GM23338 (cell line): ENCODE measurements around the gene IMPDH1. TPM values are rescaled to one million over a fixed set of nuclear protein-coding genes. Genes with fewer than 3 reads are reported as not detected.

Experiments used
- ATAC-seq: fragments of 200-7000 bp; cut with Tn5 transposase; 3 replicates; pipeline ENCODE4 v1.9.1; 2020
- DNase-seq: peaks from one replicate; pipeline ENCODE4 v3.0.0-alpha.2; 2015; ENCODE audit warnings: low spot score
- H2AFZ ChIP-seq: fragments of 200-600 bp; sonication (generic); 2 replicates; pipeline ENCODE4 v1.8.0; 2016; ENCODE audit warnings: antibody characterized with exemption, mild to moderate bottlenecking, moderate library complexity
- H3F3A ChIP-seq: fragments of 200-600 bp; sonication (generic); replicated peaks from 2 replicates; pipeline ENCODE4 v1.8.0; 2017; ENCODE audit warnings: antibody characterized with exemption, mixed run types, low read depth
- H3K27ac ChIP-seq: fragments of 200-600 bp; sonication (generic); 2 replicates; pipeline ENCODE4 v1.6.1; 2016; ENCODE audit warnings: low read depth
- H3K27me3 ChIP-seq: fragments of 200-600 bp; sonication (generic); 2 replicates; pipeline ENCODE4 v1.8.0; 2016; ENCODE audit warnings: mild to moderate bottlenecking, mixed run types, moderate library complexity; ENCODE audit not compliant: insufficient read depth
- H3K36me3 ChIP-seq: fragments of 200-600 bp; sonication (generic); 2 replicates; pipeline ENCODE4 v1.8.0; 2016; ENCODE audit warnings: mild to moderate bottlenecking; ENCODE audit not compliant: insufficient read depth
- H3K4me1 ChIP-seq: fragments of 200-600 bp; sonication (generic); 2 replicates; pipeline ENCODE4 v1.8.0; 2016; ENCODE audit warnings: mild to moderate bottlenecking, moderate library complexity; ENCODE audit not compliant: insufficient read depth
- H3K4me2 ChIP-seq: fragments of 200-600 bp; sonication (generic); 2 replicates; pipeline ENCODE4 v1.7.1; 2017; ENCODE audit warnings: mixed run types
- H3K4me3 ChIP-seq: fragments of 200-600 bp; sonication (generic); 2 replicates; pipeline ENCODE4 v1.6.1; 2016; ENCODE audit warnings: mixed run types
- H3K79me2 ChIP-seq: fragments of 200-600 bp; sonication (generic); replicated peaks from 2 replicates; pipeline ENCODE4 v1.8.0; 2017; ENCODE audit warnings: mild to moderate bottlenecking; ENCODE audit not compliant: insufficient read depth
- H3K9me2 ChIP-seq: fragments of 200-600 bp; sonication (generic); 2 replicates; pipeline ENCODE4 v1.8.0; 2017; ENCODE audit not compliant: insufficient read depth
- H4K20me1 ChIP-seq: fragments of 200-600 bp; sonication (generic); replicated peaks from 2 replicates; pipeline ENCODE4 v1.8.0; 2017; ENCODE audit warnings: mild to moderate bottlenecking; ENCODE audit not compliant: insufficient read depth
- H3K27ac Mint-ChIP-seq: 2 replicates; pipeline ENCODE4 v1.8.0; 2020; ENCODE audit warnings: inconsistent platforms, mild to moderate bottlenecking, moderate library complexity, mixed read lengths
- H3K27me3 Mint-ChIP-seq: 3 replicates; pipeline ENCODE4 v1.8.0; 2022; ENCODE audit warnings: low read depth, mild to moderate bottlenecking, moderate library complexity, mixed read lengths, inconsistent platforms; ENCODE audit not compliant: insufficient read depth, poor library complexity
- H3K36me3 Mint-ChIP-seq: 3 replicates; pipeline ENCODE4 v1.8.0; 2021; ENCODE audit warnings: low read depth, mild to moderate bottlenecking, inconsistent platforms, moderate library complexity, mixed read lengths
- H3K4me1 Mint-ChIP-seq: 3 replicates; pipeline ENCODE4 v1.8.0; 2020; ENCODE audit warnings: mild to moderate bottlenecking, inconsistent platforms, mixed read lengths
- H3K4me3 Mint-ChIP-seq: 3 replicates; pipeline ENCODE4 v1.8.0; 2021; ENCODE audit warnings: moderate library complexity, mild to moderate bottlenecking, inconsistent platforms, mixed read lengths
- H3K9me3 Mint-ChIP-seq: 3 replicates; pipeline ENCODE4 v1.8.0; 2020; ENCODE audit warnings: moderate library complexity, mild to moderate bottlenecking, inconsistent platforms, mixed read lengths
- CREB1 ChIP-seq: fragments of 250-450 bp; sonication (Bioruptor Pico); IDR thresholded peaks from 2 replicates; pipeline ENCODE4 v1.5.0; 2020; ENCODE audit warnings: low read depth, mild to moderate bottlenecking, moderate library complexity
- POLR2AphosphoS5 ChIP-seq: IDR thresholded peaks from 2 replicates; pipeline ENCODE4 v1.6.1; 2016; ENCODE audit warnings: antibody characterized with exemption, low read depth
- ZNF114 ChIP-seq: fragments of 250-450 bp; sonication (Bioruptor Pico); IDR thresholded peaks from 2 replicates; pipeline ENCODE4 v1.5.0; 2020; ENCODE audit warnings: mild to moderate bottlenecking, moderate library complexity
- polyA plus RNA-seq: library from polyadenylated mRNA; unstranded; fragments of >200 nt; fragmentation: Nextera tagmentation; extraction: Ambion mirVana; gene quantifications from 2 replicates; pipeline ENCODE4 v1.2.1, GENCODE V29; 2016
- small RNA-seq: library from RNA; depleted of rRNA; stranded (forward); fragments of <200 nt; gene quantifications from one replicate; pipeline ENCODE3, GENCODE V24; 2014; ENCODE audit warnings: low replicate concordance
- total RNA-seq: library from RNA; depleted of rRNA; stranded (reverse); fragments of >200 nt; shearing (Covaris generic); gene quantifications from 2 replicates; pipeline ENCODE4 v1.2.3, GENCODE V29; 2014; rRNA removed
- TF ChIP-seq, protein P1 (sequence below): IDR thresholded peaks from 2 replicates; pipeline ENCODE4 v1.6.1; 2016; ENCODE audit warnings: antibody characterized with exemption

Gene IMPDH1
- total and polyA plus RNA-seq, 2 experiments from 2014 or later, result 16.4 to 48.3 TPM

DNA sequence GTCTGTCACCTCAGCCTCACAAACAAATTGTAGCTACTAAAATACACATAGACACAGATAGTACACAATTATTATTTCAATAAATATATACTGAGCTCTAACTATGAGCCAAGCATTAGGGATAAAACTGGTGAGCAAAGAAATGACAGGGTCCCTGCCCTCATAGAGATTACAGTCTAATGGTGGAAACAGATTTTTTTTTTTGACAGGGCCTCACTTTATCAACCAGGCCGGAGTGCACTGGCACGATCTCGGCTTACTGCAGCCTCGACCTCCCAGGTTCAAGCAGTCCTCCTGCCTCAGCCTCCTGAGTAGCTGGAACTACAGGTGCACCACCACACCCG is 65.4 kb downstream of the IMPDH1 start (continued):
- no peak for TF ChIP-seq ZNF114

DNA sequence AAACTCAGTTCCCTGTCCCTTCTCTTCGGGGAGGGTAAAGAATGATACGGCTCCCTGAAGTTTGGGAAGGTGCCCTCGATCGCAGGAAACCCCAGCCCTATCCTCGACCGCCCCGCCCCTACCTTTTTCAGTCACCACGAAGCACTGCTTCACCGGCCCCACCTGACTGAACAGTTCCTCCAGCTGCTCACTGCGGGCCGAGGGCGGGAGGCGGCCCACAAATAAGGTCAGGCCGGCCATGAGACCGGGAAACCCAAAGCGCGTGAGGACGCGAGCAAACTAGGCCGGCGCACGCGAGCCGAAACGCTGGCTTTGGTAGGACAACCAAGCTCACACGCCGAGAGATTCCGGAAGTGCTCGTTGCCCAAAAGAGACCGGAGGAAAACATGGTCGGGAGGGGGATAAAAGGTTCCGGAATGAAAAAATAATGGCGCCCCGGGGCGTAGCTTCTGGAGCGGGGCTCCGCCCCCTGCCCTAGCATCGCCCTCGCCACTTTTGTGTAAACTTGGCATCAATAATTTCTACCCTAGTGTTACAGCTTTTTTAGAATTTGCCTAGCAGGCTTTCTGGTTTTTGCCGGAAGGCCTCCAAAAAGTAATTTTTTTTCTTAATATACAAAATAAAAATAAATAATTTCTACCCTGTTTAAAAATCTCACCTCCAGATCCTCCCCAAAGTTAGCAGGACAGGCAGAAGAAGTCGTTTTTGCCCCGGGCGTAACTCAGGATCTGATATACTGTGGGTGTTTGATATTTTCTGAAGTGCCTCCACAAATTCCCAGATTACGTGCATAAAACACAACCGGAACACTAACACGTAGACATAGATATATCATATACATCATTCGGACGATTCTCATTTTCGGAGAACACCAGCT is 66.0 kb downstream of the IMPDH1 start, which contains the start of gene RBM28:
TSS of gene RBM28 (minus strand) at position 355 of the 877 bp plus-strand sequence. CDS start at position 240, 115 bp downstream.
- Histone ChIP-seq H4K20me1 (peaks cover 22% of the 10 kb centered on the region), H3K79me2 (peaks cover 37% of the 10 kb centered on the region), H3K4me2 (peak within 1 kb of the TSS; percentile 97), H3K36me3 (peaks cover 6% of the 10 kb centered on the region), H3K27ac (peak within 1 kb of the TSS; percentile 81), H3K9me2 (no peaks in the 10 kb centered on the region), H3K4me1 (peaks cover 11% of the 10 kb centered on the region), H3F3A (no peaks in the 10 kb centered on the region), H3K27me3 (peaks cover 15% of the 10 kb centered on the region), H3K4me3 (peak within 1 kb of the TSS; percentile 73), H2AFZ (peak within 1 kb of the TSS; percentile 98)
- H3K4me3 Mint-ChIP-seq, result peak within 1 kb of the TSS; percentile 96
- peak; percentile 94 for ATAC-seq
- peak; percentile 95 for DNase-seq
- H3K9me3 Mint-ChIP-seq, result no peaks in the 10 kb centered on the region
- peak; percentile 75 for TF ChIP-seq CREB1
- no peak for TF ChIP-seq ZNF114
- TF ChIP-seq, protein P1, sequence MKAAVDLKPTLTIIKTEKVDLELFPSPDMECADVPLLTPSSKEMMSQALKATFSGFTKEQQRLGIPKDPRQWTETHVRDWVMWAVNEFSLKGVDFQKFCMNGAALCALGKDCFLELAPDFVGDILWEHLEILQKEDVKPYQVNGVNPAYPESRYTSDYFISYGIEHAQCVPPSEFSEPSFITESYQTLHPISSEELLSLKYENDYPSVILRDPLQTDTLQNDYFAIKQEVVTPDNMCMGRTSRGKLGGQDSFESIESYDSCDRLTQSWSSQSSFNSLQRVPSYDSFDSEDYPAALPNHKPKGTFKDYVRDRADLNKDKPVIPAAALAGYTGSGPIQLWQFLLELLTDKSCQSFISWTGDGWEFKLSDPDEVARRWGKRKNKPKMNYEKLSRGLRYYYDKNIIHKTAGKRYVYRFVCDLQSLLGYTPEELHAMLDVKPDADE, result peak; percentile 56; the same call in 1 of the 2 replicates
- TF ChIP-seq POLR2AphosphoS5, result peak; percentile 97
- H3K27me3 Mint-ChIP-seq, result peaks cover 7% of the 10 kb centered on the region
- peaks cover 6% of the 10 kb centered on the region for H3K36me3 Mint-ChIP-seq
- H3K4me1 Mint-ChIP-seq, result peaks cover 9% of the 10 kb centered on the region
- H3K27ac Mint-ChIP-seq, result peak within 1 kb of the TSS; percentile 97

Small RNA genes lying within 50 kb of the gene (small RNA-seq; reads per million reads assigned to genes)
- gene AC010655.1 (not detected), gene RNU7-27P (not detected), gene RNU7-54P (not detected)

Other genes starting within 250 kb of the IMPDH1 start
- gene LEP, start 168.7 kb downstream of the IMPDH1 start, total RNA-seq, result not detected in 2 replicates
- not detected in 2 replicates for gene LEP, start 168.7 kb downstream of the IMPDH1 start, polyA plus RNA-seq
- 24.3 and 29.2 TPM in 2 replicates for gene RBM28, start 66.1 kb downstream of the IMPDH1 start, total RNA-seq
- 83.8 and 87.5 TPM in 2 replicates for gene RBM28, start 66.1 kb downstream of the IMPDH1 start, polyA plus RNA-seq
- gene PRRT4, start 48.3 kb downstream of the IMPDH1 start, total RNA-seq, result 0.56 and 1.0 TPM in 2 replicates
- 0.47 and 0.55 TPM in 2 replicates for gene PRRT4, start 48.3 kb downstream of the IMPDH1 start, polyA plus RNA-seq
- 32.4 and 38.5 TPM in 2 replicates for gene HILPDA, start 45.9 kb upstream of the IMPDH1 start, total RNA-seq
- gene HILPDA, start 45.9 kb upstream of the IMPDH1 start, polyA plus RNA-seq, result 57.5 and 70.6 TPM in 2 replicates
- gene METTL2B, start 66.8 kb upstream of the IMPDH1 start, total RNA-seq, result 48.3 and 72.0 TPM in 2 replicates
- gene METTL2B, start 66.8 kb upstream of the IMPDH1 start, polyA plus RNA-seq, result 21.2 and 24.0 TPM in 2 replicates